Measurements from ENCODE around the gene PCF11.
"Not testable (repeated sequence)": the region's sequence is repeated elsewhere in the genome, so short reads cannot be mapped to it uniquely, and the experiment has no call there.

The PCF11 gene

GRCh38 chr11:83156996-83157593 lies at the start of gene PCF11:
Gene PCF11 (plus strand): TSS chr11:83157131. CDS start chr11:83157440, 309 bp downstream.
- no peak for DNase-seq

DNA sequence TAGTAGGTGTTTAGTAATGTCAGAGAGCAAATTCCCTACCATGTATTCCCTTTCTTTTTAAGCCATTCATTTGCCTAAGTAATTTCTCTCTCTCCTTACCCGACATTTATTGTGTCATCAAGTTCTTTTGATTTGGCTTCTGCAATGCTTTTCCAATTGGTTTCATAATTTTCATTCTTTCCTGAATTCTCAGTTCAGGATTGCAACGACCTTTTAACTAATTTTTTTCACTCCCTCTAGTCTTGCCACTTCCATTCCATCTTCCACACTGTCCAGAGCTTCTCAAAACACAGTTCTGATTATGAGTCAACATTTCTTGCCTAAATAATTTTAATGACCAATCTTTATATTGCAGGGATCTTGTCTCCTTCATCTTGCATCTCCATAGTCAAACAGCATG lies 44.0 kb upstream of the PCF11 start:
- no peak for DNase-seq

DNA sequence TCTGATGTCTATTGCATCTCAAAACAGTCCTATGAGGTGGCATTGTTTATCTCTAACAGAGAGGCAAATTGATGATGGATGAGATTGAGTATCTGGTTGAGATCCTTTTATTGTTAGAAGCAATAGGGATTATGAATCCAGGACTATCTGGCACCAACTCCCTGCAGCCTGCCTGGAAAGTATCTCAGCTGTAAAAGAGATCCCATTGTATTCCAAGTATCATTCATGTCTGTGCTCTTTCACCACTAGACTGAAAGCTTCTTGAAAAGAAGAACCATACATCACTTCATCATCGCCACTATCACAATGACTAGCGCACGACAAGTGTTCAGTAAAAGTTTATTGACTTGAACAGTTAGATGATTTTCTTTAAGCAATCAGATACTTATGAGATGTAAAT lies 41.9 kb upstream of the PCF11 start:
- DNase-seq, result no peak

GRCh38 chr11:83115551-83115950 lies 41.4 kb upstream of the PCF11 start:
- no peak for DNase-seq

- DNase-seq, result no peak
Measured at GRCh38 chr11:83116015-83116641, 40.8 kb upstream of the PCF11 start.

- no peak for DNase-seq
Measured at GRCh38 chr11:83118814-83119213, 38.1 kb upstream of the PCF11 start.

DNA sequence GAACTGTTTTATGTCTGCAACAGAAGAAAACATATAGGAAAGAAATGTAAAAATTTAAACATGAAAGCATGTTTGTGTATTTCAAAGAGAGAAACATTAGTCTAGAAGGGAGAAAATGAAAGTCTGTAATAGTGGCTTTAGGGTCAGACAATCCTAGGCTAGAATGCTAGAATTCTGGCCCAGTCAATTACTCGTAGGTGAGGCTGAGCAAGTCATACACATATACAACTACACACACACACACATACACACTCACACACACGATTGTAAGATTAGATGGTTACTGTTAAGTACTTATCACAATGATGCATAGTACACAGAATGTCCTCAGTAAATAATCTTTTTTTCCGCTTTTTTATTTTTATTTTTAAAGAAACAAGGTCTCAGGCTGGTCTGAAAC lies 37.7 kb upstream of the PCF11 start:
- DNase-seq, result no peak

- no peak for DNase-seq
Measured at GRCh38 chr11:83120327-83120726, 36.6 kb upstream of the PCF11 start.

- no peak for DNase-seq
Measured at GRCh38 chr11:83122050-83122449, 34.9 kb upstream of the PCF11 start.

DNA sequence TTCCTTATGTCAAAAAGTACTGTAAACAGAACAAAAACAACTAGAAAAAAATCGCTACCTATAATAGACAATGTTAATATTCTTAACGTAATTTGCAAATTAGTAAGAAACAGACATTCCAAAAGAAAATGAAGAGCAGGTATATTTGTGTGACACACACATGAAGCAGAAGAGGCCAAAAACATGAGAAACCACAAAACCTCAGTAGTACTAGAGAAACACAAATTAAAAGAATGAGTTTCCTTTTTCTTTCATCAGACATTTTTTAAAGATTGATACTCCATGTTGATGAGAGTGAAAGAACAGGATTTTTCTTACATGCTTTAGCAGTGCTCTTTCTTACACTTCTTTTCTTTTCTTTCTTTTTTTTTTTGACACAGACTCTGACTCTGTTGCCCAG lies 34.2 kb upstream of the PCF11 start:
- no peak for DNase-seq

- DNase-seq, result no peak
Measured at GRCh38 chr11:83124636-83125424, 32.1 kb upstream of the PCF11 start.

DNA sequence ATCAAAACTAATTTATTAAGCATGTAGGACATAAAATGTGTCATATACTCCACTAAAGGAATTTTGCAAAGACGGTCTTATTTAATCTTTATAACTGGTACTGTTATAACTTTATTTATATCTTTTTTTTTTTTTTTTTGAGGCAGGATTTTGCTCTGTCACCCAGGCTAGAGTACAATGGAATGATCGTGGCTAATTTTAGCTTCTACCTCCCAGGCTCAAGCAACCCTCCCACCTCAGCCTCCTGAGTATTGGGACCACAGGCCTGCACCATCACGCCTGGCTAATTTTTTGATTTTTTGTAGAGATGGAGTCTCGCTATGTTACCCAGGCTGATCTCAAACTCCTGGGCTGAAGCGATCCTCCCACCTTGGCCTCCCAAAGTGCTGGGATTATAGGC lies 31.4 kb upstream of the PCF11 start:
- DNase-seq, result no peak

DNA sequence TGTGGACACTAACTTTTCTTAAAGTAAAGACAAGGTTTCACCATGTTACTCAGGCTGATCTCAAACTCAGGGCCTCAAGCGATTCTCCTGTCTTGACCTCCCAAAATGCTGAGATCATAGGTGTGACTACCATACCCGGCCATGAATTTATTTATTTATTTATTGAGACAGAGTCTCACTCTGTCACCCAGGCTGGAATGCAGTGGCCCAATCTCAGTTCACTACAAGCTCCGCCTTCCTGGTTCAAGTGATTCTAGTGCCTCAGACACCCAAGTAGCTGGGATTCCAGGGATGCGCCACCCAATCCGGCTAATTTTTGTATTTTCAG lies 29.7 kb upstream of the PCF11 start:
- DNase-seq, result no peak

DNA sequence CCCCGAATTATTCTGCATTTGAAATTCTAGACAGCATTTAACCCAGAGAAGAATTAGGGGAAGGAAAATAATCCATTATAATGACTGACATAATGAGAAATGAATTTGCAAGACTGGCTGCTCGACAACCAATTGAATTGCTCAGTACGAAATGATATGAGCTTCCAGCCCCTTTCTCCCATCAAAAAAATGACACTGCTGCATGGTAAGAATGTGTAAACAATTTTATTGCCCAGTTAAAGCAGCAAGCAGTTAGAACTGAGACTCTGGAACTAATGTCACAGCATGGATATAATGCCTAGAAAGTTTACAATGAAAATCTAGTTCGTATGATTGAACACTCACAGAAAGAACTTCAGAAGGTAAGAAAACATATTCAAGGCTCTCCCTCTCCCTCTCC lies 24.7 kb upstream of the PCF11 start:
- DNase-seq, result no peak

GRCh38 chr11:83133266-83133665 lies 23.7 kb upstream of the PCF11 start:
- not testable (repeated sequence) for DNase-seq

DNA sequence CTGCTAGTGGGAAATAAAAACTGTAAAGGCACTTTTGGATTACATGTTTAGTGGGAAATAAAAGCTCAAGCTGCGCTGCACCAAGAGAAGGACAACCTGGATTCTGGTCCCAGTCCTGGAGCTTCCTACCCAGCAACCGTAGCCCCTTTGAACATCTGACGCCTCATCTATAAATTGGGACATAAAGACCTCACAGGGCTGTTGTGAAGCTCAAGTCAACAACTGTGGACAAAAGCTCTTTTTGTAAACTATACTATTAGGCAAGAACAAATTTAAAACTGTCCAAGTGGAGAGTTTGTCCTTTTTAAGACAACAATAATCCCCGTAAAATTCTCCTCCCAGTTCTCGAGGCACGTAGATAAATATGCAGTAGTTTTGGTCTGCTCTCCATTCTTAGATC lies 17.6 kb upstream of the PCF11 start:
- DNase-seq, result no peak

GRCh38 chr11:83140691-83141455 lies 16.1 kb upstream of the PCF11 start:
- no peak for DNase-seq

DNA sequence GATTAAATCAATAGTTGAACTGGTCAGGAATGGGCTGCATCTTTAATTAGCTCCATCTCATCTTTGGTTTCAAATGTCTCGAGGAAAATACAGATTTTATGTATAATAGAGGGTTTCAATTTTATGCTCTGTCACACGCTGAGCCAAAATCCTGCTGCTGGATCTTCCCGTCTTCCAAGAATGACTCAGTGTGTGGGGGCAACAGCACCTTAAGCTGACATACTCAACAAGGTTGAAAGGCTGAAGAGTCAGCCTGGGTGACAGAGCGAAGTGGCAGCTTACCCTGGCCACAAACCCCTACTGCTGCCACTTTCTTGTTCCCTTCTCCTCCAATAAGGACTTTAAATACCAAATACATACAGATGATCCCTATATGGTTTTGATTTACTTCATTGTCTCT lies 9.0 kb upstream of the PCF11 start:
- no peak for DNase-seq

GRCh38 chr11:83150450-83150849 lies 6.5 kb upstream of the PCF11 start:
- DNase-seq, result no peak

- DNase-seq, result no peak
Measured at GRCh38 chr11:83151274-83151977, 5.5 kb upstream of the PCF11 start.

DNA sequence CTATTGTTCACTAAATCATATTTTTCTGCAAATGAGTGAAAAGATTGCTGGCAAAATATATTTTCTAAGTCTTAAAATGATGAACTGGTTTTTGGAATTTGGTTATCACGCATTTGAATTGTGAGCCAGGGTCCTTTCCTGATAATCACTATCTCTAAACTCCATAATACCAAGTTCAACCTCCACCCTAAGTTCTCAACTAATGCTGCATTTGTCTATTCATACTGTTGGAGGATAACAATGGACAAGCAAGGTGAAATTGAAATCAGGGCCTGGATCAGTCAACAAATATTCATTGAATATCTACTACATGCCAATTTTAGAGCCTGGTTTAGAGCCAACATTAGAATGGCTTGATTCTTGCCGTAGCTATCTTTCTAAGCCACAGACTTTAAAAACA lies 4.7 kb upstream of the PCF11 start:
- DNase-seq, result no peak

DNA sequence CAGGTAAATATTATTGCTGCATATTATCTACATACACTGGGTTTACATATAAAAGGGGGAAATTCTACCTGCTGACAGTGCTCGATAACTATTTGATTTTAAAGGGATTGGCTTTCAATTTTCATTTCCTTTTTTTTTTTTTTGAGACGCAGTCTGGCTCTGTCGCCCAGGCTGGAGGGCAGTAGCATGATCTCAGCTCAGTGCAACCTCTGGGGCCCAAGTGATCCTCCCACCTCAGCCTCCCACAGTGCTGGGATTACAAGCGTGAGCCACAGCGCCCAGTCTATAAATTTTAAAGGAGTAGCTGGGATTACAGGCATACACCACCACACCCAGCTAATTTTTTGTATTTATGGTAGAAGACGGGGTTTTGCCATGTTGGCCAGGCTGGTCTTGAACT lies 3.2 kb upstream of the PCF11 start:
- DNase-seq, result no peak
